ENCODE measurements around the gene MRPS34.

MRPS34 gene

GRCh38 chr16:1781758-1782407, 8.9 kb upstream of the MRPS34 start:
- TF ChIP-seq CTCF (IDR thresholded peaks at IDR 0.05; ENCODE audit: control insufficient read depth, insufficient read depth, low read depth, low read length, missing control alignments) = peak; percentile 20
- DNase-seq (ENCODE audit: low read depth) = no peak
- H3K4me3 ChIP-seq (ENCODE audit: control insufficient read depth, low read depth, low read length) = peak overlapping the region; percentile 68

- H3K4me3 ChIP-seq (ENCODE audit: control insufficient read depth, low read depth, low read length) = peak overlapping the region; percentile 68
- no peak for DNase-seq (ENCODE audit: low read depth)
- no peak for TF ChIP-seq CTCF (IDR thresholded peaks at IDR 0.05; ENCODE audit: control insufficient read depth, insufficient read depth, low read depth, low read length, missing control alignments)
These were observed 8.3 kb upstream of the MRPS34 start for GRCh38 chr16:1781254-1781653.

GRCh38 chr16:1780677-1781072, 7.7 kb upstream of the MRPS34 start:
- H3K4me3 ChIP-seq (ENCODE audit: control insufficient read depth, low read depth, low read length) = no peak overlapping the region
- TF ChIP-seq CTCF (IDR thresholded peaks at IDR 0.05; ENCODE audit: control insufficient read depth, insufficient read depth, low read depth, low read length, missing control alignments) = no peak
- no peak for DNase-seq (ENCODE audit: low read depth)

- TF ChIP-seq CTCF (IDR thresholded peaks at IDR 0.05; ENCODE audit: control insufficient read depth, insufficient read depth, low read depth, low read length, missing control alignments) = no peak
- DNase-seq (ENCODE audit: low read depth) = no peak
- H3K4me3 ChIP-seq (ENCODE audit: control insufficient read depth, low read depth, low read length) = no peak overlapping the region
These were observed 7.1 kb upstream of the MRPS34 start for GRCh38 chr16:1779741-1780676.

- no peak for TF ChIP-seq CTCF (IDR thresholded peaks at IDR 0.05; ENCODE audit: control insufficient read depth, insufficient read depth, low read depth, low read length, missing control alignments)
- DNase-seq (ENCODE audit: low read depth) = no peak
- no peak overlapping the region for H3K4me3 ChIP-seq (ENCODE audit: control insufficient read depth, low read depth, low read length)
These were observed 6.3 kb upstream of the MRPS34 start for GRCh38 chr16:1779234-1779701.

- TF ChIP-seq CTCF (IDR thresholded peaks at IDR 0.05; ENCODE audit: control insufficient read depth, insufficient read depth, low read depth, low read length, missing control alignments) = no peak
- H3K4me3 ChIP-seq (ENCODE audit: control insufficient read depth, low read depth, low read length) = no peak overlapping the region
- DNase-seq (ENCODE audit: low read depth) = no peak
These were observed 5.6 kb upstream of the MRPS34 start for GRCh38 chr16:1778200-1779179.

All from AG09309 (cell line).